Omental fat pad (tissue), 4 donors: ENCODE data around the gene MMAB. TPM values are rescaled to one million over a fixed set of nuclear protein-coding genes. Genes with fewer than 3 reads are reported as not detected.

Experiments used
- ATAC-seq: fragments of 150-250 bp; one replicate; pipeline ENCODE4 v1.9.1; 2016; ENCODE audit warnings: mild to moderate bottlenecking, moderate library complexity; ENCODE audit not compliant: low FRiP score
- DNase-seq: peaks from one replicate; pipeline ENCODE4 v3.0.0-alpha.2; 2019; ENCODE audit warnings: low spot score
- CTCF ChIP-seq, 3 donors: fragments of 450-650 bp; IDR thresholded peaks; one replicate each; pipeline ENCODE4 v1.5.1; 2016 to 2017; ENCODE audit warnings: antibody characterized with exemption in 3 of 3, mild to moderate bottlenecking in 3 of 3, moderate library complexity in 2 of 3
- total RNA-seq, 4 donors: library from RNA; depleted of rRNA; stranded (reverse); fragments of >200 nt; gene quantifications; one replicate each; pipeline ENCODE4 v1.1.0, GENCODE V29; 2016

The MMAB gene
- total RNA-seq, 4 donors from 2014 or later: 20.2 to 38.0 (median 29.1) TPM

- no peak for DNase-seq
- no peak for TF ChIP-seq CTCF (IDR thresholded peaks at IDR 0.05)
- ATAC-seq: no peak
Observed at GRCh38 chr12:109580684-109581333, 7.5 kb upstream of the MMAB start.

- DNase-seq: no peak
- no peak for ATAC-seq
- TF ChIP-seq CTCF (IDR thresholded peaks at IDR 0.05): no peak
Observed at GRCh38 chr12:109580272-109580671, 7.0 kb upstream of the MMAB start.

- no peak for TF ChIP-seq CTCF (IDR thresholded peaks at IDR 0.05)
- ATAC-seq (no peak), DNase-seq (no peak)
Observed at GRCh38 chr12:109579639-109580038, 6.3 kb upstream of the MMAB start.

- no peak for TF ChIP-seq CTCF (IDR thresholded peaks at IDR 0.05)
- no peak for ATAC-seq
- no peak for DNase-seq
Observed at GRCh38 chr12:109578330-109578927, 5.1 kb upstream of the MMAB start.

GRCh38 chr12:109577311-109577710 is 4.0 kb upstream of the MMAB start:
- no peak for TF ChIP-seq CTCF (IDR thresholded peaks at IDR 0.05)
- ATAC-seq (no peak), DNase-seq (no peak)

GRCh38 chr12:109575683-109576082 is 2.4 kb upstream of the MMAB start:
- ATAC-seq (no peak), DNase-seq (no peak)
- no peak for TF ChIP-seq CTCF (IDR thresholded peaks at IDR 0.05)

GRCh38 chr12:109573914-109574244 is 575 bp upstream of the MMAB start:
- DNase-seq: no peak
- ATAC-seq: no peak
- TF ChIP-seq CTCF (IDR thresholded peaks at IDR 0.05): no peak
